Putamen (tissue), 1 donor: ENCODE data around the gene ABCA1.
"Not testable (repeated sequence)": the region's sequence is repeated elsewhere in the genome, so short reads cannot be mapped to it uniquely, and the experiment has no call there.

Experiments used
- DNase-seq: peaks from one replicate; pipeline ENCODE4 v3.0.0-alpha.2; 2016; ENCODE audit warnings: low spot score

Gene ABCA1

DNA sequence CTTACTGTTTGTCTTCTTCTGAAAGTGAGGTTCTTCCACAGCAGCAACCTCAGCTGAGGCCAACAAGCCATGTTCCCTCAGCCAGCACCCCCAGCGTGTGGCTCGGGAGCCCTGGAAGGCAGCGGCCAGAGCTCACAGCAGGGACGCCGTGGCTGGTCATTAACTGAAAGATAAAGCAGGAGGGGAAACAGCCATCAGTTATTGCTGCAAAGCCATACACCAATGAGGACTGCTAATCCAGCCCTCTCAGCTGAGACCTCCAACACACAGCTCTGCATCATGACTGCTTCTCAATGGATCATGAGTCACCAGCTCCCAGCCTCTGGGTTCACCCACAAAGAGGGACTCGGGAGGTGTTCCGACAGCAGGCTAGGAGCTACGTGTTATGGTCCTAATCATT lies 24.3 kb downstream of the ABCA1 start:
- DNase-seq: no peak

DNA sequence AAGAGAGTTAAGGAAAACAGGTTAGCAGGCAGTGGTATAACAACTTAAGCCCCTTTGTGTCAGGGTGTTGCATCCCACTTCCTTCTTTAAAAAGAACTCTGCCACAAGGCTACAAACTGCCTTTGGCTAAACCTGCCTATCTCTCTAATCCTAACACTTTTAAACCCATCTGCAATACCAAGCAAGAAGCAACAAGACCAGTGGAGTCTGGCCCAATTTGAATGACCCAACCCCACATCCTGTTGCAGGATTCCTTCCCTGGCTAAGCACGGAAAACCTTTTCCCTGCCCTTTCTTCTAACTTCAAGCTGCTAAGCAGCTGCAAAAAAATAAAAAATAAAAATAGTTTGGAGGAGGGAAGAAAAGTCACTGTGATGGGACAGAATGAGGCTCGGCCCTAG lies 27.1 kb downstream of the ABCA1 start:
- DNase-seq: no peak

GRCh38 chr9:104900324-104900723 lies 27.6 kb downstream of the ABCA1 start:
- DNase-seq: no peak

GRCh38 chr9:104899759-104900247 lies 28.2 kb downstream of the ABCA1 start:
- DNase-seq: no peak

- not testable (repeated sequence) for DNase-seq
These were observed 29.6 kb downstream of the ABCA1 start for GRCh38 chr9:104898376-104898775.

DNA sequence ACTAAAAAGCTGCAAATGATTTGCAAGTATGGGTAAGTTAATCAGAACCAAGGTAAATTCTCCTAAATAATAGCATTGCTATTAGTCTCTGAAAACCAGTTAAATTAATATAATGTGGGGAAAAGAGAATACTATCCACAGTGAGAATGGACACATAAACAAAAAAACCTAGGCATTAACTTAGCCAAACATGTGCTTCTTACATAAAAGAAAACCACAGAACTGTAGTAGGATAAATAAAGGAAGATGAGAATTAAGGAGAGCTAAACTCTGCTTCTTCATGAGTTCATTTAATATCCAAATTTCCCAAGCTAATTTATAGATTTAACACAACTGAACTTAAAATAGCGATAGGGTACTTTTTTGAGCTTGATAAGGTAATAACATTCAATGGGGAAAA lies 31.8 kb downstream of the ABCA1 start:
- DNase-seq: no peak

- DNase-seq: no peak
These were observed 32.4 kb downstream of the ABCA1 start for GRCh38 chr9:104895572-104895971.

- no peak for DNase-seq
These were observed 35.3 kb downstream of the ABCA1 start for GRCh38 chr9:104892701-104893100.

- DNase-seq: no peak
These were observed 37.6 kb downstream of the ABCA1 start for GRCh38 chr9:104890433-104890770.

- no peak for DNase-seq
These were observed 41.9 kb downstream of the ABCA1 start for GRCh38 chr9:104885818-104886709.

GRCh38 chr9:104883169-104883568 lies 44.8 kb downstream of the ABCA1 start:
- DNase-seq: no peak

GRCh38 chr9:104882566-104882965 lies 45.4 kb downstream of the ABCA1 start:
- no peak for DNase-seq

- DNase-seq: no peak
These were observed 45.9 kb downstream of the ABCA1 start for GRCh38 chr9:104882086-104882485.

DNA sequence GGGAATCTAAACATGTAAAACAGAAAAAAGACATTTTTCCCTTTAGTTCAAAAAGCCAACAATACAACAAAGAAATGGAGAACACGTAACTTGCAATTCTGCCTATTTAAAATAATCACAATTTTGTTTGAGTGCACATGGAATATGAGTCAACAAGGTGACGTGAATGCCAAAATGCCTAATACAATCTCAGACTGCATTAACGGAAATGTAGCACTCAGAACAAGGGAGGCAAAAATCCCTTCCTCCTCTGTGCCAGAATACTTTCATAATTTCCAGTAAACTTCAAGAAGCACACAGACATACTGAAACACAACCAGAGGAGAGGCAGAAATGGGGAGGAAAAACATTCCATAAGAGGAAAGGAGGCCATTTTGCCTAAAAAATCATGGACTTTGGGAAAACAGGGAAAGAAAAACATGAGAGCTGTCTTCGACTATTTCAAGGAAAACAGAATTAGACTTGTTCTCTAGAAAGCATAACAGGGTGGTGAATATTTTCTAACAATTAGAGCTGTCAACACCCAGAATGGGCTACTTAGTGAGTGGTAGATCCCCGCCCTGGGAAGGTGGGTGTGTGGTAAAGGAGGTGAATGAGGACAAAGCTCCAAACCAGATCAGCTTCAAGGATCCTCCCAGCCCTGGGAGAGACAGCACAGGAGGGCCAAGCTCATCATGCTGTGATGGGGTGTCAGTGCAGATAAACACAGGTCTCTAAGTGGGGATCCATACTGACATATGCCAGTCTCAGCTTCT lies 48.2 kb downstream of the ABCA1 start:
- no peak for DNase-seq

GRCh38 chr9:104876587-104876986 lies 51.4 kb downstream of the ABCA1 start:
- no peak for DNase-seq

- DNase-seq: no peak
These were observed 52.1 kb downstream of the ABCA1 start for GRCh38 chr9:104875897-104876296.

GRCh38 chr9:104875320-104875719 lies 52.6 kb downstream of the ABCA1 start:
- DNase-seq: no peak

- DNase-seq: no peak
These were observed 54.5 kb downstream of the ABCA1 start for GRCh38 chr9:104873489-104873850.

DNA sequence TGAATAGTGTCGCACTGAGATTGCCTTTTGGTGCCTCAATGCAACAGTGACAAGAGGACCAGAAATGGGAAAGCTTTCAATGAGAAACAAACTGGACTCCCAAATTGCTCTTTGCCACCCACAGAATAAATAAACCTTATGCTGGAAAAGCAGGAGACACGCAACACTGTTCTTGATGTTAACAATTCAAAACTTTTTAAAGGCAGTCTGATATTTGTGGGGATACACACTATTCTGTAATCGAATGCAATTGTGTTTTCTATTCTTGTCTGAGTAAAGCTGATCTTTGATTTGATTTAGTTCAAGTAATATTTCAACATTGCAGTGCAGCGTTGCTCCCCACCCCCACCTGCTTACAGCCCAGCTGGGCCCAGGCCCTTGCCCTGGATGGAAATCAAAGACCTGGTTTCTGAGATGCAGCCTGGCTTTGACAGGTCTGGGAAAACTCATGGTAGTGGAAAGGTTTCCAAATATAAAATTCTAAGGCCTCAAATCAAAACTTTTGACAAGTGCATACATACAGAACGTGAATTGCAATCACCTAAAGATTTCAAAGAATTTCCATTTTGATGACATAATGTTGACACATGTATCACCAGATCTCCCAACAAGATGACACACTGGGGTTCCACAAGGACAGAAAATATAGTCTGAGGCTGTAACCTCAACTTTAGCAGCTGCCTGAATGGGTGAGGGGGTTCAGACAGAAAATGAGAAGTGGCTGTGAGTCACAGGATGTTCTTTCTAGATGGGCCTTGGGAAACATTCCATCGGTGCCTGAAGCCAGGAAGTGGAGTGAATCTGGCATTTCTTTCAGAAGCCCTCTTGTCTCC lies 55.1 kb downstream of the ABCA1 start:
- no peak for DNase-seq

- DNase-seq: no peak
These were observed 55.9 kb downstream of the ABCA1 start for GRCh38 chr9:104871961-104872527.

DNA sequence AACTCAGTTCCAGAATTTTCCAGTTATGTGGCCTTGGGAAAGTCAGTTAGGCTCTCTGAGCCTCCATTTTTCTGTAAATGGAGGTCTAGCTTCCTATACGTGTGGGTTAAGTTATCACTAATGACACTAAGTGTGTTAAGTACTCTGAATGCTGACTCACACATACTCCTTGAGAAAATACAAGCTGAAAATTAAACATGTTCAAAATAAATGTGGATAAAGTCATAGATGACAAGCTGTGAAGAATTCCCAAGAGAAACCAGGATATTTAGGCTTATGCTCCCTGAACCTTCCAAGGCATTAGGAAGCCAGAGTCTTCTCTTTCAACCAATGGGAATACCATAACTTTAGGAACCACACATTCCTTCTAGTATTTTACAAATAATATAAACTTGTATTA lies 58.1 kb downstream of the ABCA1 start:
- no peak for DNase-seq
